HG03097 (cell line): ENCODE results near the gene SLC2A11.

Source experiments
- ATAC-seq: cut with Tn5 transposase; IDR thresholded peaks from one replicate; pipeline ENCODE4 v1.9.1; 2021; ENCODE audit not compliant: unreplicated experiment, low FRiP score

SLC2A11 gene

DNA sequence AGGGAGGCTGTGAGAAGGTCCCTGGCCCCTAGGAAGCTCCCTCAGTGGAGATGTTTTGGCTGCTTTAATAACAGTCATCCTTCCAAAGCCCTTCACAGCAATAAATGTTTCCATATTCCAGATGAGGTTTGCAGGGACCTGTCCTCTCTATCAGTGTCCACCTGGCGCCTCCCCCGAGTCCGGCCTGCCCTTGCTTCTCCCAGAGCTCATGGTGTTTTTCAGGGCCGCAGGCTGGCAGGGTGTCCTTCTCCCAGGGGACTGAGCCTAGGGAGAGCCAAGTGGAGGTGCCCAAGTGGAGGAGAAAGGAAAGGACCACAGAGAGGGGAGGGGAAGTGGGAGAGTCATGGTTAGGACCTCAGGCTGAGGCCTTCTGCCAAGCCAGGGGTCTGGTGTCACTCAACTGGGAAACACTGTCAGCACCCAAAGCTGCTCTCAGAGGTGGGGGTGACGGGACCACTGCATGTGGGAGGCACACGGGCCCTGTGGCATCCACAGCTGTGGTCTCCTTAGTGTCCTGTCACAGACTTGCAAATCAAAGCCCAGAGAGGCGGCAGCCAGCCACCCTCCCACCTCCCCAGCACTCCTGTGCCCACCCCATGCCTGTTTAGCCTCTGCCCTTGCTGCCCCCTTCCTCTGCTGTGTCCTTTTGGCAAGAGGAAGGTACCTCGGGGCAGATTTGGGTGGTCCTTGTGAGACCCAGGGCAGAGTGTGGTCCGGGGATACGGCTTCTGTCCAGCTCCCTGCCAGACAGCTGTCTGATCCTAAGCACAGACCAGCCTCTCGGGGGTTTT, 25.3 kb upstream of the SLC2A11 start:
- ATAC-seq = no peak

GRCh38 chr22:23833017-23833751, 24.5 kb upstream of the SLC2A11 start:
- ATAC-seq = no peak

DNA sequence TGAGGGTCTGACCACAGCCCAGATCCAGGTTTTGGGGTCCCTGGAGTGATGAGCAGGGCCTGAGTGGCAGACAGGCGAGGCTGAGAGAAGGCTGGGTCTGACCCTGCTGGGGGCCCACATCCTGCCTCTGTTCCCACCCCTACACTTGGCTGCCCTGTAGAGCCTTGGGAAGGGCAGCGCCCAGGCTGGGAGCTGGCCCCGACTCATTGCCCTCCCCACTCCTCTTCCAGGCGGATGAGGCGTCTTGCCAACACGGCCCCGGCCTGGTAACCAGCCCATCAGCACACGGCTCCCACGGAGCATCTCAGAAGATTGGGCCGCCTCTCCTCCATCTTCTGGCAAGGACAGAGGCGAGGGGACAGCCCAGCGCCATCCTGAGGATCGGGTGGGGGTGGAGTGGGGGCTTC, 23.8 kb upstream of the SLC2A11 start:
- ATAC-seq = no peak

- no peak for ATAC-seq
Measured at GRCh38 chr22:23834406-23834792, 23.3 kb upstream of the SLC2A11 start.

GRCh38 chr22:23834793-23835483, 22.7 kb upstream of the SLC2A11 start:
- ATAC-seq = no peak

DNA sequence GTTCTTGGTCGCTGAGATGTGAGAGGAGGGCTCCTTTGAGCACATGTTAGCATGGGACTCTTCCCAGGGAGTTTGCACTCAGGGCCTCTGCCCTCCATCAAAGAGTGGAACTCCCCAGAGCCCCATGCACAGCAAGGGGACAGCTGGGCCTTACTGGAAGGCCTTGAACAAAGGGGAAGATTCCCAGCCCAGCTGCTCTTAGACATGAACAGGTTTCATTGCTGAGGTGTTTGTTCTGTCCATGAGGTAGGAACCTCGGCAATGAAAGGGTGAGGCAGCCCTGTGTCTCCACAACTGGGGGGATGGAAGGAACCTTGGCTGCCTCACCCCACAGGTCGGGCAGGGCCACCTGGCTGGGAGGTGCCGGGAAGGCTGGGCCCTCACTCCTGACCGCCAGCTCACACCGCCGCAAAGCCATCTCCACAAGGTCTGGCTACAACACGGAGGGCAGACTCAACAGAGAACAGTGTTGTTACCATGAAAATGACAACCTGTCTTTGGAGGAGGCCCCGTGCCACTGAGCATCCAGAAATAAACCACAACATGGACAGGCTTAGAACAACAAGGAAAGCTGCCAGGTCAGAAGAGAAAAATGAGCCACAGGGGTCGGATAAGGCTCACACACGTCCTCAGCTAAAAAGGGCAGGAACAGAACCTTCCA, 22.1 kb upstream of the SLC2A11 start:
- ATAC-seq = no peak

DNA sequence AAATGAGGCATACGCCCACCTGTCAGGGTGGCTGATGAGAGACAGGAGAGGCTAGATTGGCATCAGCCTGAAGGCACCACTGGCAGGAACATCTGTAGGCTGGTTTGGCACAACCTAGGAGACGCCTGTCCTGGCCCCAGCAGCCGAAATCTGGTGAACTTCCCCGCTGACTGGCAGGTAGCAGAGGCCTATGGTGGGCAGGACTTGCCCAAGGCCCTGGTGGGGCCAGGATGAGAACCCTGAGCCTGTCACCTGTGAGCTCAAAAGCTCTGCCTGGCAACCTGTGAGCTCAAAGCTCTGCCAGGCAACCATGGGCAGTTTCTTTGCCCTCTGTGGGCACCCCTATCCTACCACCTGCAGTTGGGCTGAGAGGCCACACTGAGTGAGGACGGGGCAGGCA, 21.4 kb upstream of the SLC2A11 start:
- no peak for ATAC-seq

- no peak for ATAC-seq
Measured at GRCh38 chr22:23836692-23837495, 20.8 kb upstream of the SLC2A11 start.

DNA sequence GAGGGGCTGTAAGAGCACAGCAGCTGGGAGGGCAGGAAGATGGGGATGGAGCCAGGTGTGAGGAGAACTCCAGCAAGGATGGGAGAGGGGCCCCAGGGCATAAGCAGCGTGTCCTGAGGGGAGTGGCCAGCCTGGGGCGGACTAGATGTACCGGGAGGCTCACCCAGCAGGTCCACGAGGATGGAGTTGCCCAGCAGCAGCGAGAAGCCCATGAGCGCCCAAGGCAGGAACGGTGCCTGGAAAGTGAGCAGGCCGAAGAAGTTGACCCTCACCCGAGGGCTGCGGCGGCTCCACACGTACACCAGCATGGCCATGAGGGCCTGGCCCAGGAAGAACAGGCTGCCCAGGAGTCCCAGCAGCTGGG, 20.2 kb upstream of the SLC2A11 start:
- ATAC-seq = no peak

DNA sequence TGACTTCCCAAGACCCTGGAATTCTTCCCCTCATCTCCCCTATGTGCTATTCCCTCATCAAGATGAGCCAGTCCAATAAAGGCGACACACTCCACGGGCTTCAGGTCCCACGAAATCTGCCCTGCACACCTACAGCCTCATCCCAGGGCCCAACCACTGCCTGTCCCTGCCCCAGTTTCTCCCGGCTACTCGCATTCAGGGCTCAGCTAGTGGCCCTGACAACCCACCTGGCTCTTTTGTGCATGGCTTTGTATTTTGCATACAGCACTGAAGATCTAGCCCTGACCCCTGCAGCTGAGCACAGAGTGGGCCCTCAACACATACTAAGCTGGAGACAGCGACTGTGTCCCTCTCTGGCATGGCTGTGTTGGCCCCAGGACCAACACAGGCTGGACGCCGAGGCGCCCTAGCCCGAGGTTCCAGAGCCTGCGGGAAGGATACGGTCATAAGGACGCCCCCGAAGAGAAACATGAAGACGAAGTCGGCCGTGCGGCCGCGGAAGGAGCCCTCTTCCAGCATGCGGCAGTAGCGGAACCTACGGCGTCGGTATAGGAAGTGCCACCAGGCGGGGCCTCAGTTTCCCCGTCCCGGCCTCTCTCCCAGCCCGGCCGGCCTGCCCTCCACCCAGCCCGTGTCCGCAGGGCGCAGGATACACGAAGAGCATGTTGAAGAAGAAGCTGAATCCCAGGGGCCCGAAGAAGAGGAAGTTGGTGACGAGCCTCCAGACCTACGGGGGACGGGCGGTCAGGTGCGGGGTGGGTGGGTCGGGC, 19.6 kb upstream of the SLC2A11 start:
- no peak for ATAC-seq

- ATAC-seq = peak; percentile 60
Measured at GRCh38 chr22:23838681-23839468, 18.8 kb upstream of the SLC2A11 start, which contains the start of gene DERL3. TSS of gene DERL3 (minus strand) at chr22:23839006. CDS start at chr22:23838987, 19 bp downstream.

GRCh38 chr22:23840026-23840425, 17.6 kb upstream of the SLC2A11 start:
- ATAC-seq = no peak

- ATAC-seq = no peak
Measured at GRCh38 chr22:23841292-23841691, 16.4 kb upstream of the SLC2A11 start.

DNA sequence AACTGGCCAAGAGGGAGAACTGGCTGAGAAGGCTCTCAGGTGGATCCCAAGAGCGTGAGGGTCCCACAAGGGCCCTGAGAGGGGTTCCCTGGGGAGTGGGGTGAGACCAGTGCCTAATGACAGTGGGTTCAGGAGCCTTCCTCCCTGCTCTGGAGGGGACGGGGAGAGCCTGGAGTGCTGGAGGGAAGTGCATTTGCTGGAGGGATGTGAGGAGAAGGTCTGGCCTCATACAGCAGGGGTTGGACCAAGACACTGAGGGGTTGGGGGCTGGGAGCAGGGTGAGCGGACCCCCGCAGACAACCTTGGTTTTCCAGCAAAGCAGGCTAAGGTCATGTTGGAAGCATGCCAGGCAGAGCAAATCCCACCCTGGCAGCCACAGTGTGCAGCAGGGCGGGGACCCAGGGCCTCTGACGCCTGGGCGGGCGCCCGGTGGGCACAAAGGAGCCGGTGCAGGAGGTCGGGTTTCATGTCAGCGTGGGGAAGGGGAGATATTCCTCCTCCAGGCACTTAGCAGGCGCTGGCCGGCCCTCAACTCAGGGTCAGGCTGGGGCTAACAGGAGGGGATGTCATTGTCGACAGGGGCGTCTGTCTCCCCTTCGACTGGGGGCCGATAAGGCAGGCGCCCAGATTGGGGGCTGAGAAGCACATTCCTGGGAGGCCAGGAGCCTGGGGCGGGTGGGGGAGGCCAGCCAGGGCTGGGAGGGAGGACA, 15.8 kb upstream of the SLC2A11 start:
- no peak for ATAC-seq

DNA sequence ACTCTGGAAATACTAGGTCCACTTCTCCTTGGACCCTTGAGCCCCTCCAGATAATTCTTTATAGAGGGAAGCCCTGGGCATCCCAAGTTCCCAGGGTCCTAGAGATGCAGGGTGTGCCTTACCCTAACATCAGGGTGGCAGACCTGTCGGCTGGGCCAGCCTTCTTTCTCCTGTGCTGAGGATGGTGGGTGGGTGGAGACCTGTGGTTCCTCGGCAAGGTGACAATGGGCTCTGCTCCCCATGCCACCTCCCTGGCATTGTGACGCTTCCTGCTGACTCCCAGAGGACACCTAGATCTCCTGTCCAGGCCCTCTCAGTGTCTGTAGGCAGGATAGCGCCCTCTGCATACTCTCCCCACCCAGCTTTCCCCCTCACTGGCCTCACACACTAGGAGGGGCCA, 15.1 kb upstream of the SLC2A11 start:
- no peak for ATAC-seq

GRCh38 chr22:23844739-23845202, 12.9 kb upstream of the SLC2A11 start:
- ATAC-seq = no peak

- no peak for ATAC-seq
Measured at GRCh38 chr22:23845265-23846080, 12.2 kb upstream of the SLC2A11 start.
